Middle frontal gyrus (tissue), 1 donor: ENCODE results near the gene SMARCB1.

Experiments used
- DNase-seq: peaks from one replicate; pipeline ENCODE4 v3.0.0-alpha.2; 2015; ENCODE audit warnings: low spot score; ENCODE audit errors: extremely low spot score

Gene SMARCB1

DNA sequence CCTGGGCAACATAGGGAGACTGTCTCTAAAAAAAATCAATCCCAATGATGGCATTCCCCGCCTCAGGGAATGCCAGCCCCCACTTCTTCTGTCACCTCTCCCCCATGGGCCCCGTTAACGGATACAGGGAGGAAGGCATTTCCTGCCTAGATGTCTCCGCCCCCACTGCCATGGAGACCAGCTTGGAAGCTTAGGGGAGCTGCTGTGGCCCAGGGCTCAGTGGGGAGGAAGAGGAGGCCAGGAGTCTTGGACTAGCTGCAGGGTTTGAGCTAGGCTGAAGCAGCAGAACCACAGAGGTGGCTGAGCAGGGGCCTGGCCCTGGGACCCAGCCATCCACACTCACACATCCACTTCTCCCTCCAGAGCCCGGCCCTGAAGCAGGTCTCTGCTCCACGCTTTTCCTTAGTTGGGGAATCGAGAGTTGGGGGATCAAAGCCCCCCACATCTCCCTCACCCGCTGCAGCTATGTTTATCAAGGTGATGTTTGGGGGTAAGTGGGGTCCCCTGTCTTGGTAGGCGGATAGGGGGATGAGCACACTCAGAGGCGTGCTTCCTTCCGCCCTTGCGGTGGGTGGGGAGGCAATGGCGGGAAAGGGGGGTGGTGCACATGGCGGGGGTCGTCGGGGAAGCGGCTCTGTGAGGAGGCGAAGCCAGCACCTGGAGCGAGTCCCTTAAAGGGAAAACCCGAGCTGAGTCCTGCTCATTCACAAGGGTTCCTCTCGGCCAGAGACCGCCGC, 23.8 kb upstream of the SMARCB1 start, which contains the start of gene C22orf15:
C22orf15 (plus strand) TSS at position 149 of the 737 bp plus-strand sequence; CDS start at position 466, 317 bp downstream.
- DNase-seq = no peak

DNA sequence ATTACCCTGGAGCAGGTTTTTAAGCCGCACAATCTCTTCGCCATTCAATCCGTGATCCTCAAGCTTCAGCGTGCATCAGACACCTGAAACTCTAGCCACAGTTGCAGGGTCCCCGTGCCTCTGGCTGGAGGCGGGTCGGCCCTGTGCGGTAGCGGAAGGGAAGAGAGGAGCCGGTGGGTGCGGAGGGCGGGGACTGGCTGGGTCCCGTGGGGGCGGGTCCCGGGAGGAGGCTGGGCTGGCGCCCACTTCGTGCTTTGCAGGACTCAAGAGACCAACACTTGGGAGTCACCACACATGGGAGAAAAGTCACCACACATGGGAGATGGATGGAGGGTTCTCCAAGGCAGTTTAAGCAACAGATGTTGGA, 23.2 kb upstream of the SMARCB1 start:
- DNase-seq = no peak

DNA sequence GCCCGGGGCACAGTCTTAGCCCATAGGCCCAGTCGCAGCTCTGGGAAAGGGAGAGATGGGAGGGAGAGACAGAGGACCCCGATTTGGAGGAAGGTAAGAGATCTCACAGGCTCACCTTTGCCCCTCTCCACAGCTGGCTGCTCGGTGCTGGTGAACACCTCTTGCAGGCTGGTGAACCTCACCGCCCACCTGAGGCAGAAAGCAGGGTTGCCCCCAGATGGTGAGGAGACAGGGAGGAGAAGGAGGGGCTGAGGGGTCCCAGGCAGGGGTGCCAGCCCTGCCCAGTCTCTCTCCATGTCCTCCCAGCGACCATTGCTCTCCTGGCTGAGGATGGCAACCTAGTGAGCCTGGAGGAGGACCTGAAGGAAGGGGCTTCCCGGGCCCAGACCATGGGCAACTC, 22.8 kb upstream of the SMARCB1 start:
- DNase-seq = no peak

DNA sequence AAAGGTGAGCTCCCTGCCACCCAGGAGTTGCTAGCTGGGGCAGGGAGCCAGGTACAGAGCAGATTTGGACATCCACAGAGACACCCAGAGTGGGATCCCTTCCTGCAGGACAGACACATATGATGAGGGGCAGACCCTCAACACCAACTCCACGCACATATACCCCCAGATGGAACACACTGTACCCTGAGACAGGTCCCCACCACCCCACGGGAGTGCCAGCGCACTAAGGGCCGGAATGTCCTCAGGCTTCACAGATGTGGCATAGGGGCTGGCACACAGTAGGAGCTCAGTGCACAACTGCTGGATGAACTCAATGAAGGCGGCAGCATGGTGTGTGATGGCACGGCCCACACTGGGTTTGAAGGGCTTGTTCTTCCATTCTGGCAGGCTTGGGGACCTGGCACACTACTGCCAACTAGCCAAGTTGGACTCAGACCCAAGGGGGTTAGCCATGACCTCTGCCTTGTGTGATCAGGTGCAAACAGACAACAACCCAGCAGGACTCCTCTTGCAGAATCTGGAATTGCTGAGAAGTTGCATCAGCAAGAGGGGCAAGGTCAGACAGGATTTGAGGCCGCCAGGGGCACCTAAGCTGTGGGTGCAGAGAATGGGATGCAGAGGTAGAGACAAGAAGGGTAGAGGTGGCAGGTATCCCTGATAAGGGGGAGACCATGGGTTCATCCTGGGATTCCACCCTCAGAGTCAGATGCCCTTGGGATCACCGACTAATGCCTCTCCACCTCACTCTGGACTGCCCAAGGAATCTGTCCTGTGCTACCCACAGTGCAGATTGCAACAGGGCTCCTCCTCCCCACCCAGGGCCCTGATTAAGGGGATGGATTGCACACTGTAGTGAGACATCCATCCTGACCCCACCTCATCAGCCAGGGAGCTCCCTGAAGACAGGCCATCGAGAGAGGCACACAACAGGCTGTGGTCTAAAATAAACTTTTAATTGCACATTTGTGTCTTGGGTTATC, 21.6 kb upstream of the SMARCB1 start:
- no peak for DNase-seq

DNA sequence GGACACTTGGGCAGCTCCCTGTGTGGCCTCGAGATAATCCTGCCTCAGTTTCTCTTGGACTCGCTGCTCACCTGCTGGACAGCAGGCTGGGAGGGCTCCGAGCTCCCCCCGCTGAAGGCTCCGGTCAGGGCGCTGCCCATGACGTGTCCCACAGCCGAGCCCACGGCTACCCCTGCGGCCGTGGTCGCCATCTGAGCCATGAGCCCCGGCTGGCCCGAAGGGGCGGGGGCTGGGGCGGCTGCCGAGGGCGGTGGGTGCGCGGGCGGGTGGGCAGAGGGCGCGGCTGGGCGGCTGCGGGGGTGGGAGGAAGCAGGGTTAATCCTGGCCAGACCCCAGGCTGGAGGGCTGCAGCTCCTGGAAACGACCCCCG, 19.5 kb upstream of the SMARCB1 start:
- no peak for DNase-seq

DNA sequence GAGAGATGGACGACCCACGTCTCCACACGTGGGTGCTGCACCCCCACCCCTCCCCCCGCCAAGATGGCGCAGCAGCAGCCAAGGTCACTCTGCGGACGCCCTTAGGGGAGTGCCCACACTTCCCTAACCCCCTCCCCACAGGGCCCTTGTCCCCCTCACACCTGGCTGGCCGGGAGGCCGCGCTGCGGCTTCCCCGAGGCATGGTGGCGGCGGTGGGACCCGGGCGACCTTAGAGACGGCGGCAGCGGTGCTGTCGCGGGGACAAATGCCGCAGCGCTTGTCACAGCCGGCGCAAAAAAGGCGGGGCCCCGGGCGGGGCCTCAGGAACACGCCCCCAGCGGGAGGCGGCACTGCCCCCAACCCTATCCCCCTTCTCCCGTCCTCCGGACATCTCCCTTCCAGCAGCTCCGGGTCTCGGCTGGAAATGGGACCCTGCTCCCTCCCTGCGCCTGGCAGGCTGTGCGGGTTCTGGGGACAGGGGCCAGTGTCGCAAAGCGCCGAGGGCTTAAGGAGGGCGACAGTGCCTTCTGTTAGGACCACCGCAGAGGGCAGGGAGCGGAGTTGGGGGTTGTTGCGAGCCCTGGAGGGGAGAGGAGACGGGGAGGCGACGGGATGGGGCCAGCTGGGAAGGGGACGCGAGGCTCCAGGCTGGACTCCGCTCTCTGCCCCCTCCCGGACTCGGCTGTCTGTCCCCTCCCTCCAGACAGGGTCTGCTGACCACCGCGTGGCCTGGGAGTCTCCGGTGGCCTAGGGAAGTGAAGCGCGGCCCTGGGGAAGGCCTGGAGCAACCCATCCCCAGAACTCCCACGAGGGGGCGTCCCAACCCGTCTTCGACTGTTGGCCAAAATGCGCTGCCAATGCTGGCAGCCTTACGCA, 18.9 kb upstream of the SMARCB1 start, which contains the start of gene CHCHD10:
CHCHD10 (minus strand) TSS at position 300 of the 876 bp plus-strand sequence; CDS start at position 202, 98 bp downstream.
- peak; percentile 77 for DNase-seq

DNA sequence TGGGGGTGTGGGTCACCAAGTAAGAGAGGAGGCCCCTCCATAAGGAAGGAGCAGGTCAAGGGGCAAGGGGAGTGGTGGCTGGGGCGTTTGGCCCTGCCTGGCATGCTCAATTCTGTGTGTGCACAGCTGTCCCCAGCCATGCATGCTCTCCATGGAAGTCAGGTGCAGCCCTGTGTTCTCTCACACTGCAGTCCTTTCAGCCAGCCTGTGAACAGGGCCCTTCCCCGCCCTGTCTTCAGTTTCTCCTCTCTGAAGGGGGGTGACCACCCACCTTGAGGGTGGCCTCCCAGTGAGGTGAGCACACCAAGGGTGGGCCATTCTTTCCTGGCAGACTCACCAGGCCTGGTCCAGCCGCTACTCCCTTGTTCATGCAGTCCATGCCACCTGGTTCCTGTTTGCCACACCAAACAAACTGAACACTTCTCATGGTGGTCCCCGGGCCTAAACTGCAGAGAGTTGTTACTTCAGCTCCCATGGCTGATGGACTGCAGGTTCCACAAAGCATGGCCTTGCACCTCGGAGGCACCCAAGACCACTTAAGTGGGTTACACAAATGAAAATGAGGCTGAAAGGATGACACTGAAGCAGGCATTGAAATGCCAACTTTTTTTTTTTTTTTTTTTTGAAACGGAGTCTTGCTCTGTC, 17.3 kb upstream of the SMARCB1 start:
- DNase-seq = no peak

DNA sequence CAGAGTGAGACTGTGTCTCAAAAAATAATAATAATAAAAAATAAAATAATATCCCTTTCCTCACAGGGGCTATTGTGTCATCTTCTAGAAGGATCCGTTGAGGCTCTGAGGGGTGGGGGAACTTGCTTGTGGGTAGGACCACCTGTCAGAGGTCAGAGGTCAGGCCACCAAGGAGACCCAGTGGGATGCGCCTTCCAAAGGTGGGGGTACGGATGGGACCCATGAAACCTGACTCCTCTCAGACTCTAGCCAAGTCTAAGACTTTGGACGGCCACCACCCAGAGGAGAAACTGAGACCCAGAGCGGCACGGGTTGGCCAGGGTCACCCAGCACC, 14.5 kb upstream of the SMARCB1 start:
- DNase-seq = no peak

DNA sequence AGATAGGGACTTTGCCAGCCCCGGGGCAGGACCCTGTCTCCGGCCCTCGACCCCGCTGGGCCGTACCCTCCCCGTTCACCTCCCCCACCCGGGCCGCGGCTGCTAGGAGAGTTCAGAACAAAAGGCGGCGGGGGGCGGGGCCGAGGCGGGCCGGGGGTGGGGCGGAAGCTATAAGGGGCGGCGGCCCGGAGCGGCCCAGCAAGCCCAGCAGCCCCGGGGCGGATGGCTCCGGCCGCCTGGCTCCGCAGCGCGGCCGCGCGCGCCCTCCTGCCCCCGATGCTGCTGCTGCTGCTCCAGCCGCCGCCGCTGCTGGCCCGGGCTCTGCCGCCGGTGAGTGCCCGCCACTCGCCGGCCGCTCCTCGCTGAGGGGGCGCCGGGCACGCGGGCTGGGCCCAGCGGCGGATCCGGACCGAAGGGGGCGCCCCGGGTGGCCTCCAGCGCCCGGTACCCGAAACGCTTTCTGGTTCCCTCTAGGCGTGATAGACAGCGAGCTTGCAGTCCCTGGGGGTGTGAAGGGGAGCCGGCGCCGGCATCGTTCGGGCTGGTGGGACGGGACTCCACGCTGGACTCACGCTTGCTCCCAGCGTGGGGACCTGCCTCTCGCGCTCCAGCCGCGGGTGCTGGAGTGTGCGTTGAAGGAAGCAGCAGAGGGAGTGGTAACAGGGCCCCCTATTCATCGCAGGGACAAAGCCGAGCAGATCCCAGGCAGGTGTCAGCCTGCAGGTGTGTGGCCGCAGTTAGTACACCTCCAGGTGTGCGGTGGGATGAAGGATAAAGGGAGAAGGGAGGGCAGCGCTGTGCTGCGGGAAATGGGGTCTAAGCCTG, 13.9 kb upstream of the SMARCB1 start, which contains the start of gene MMP11:
MMP11 (plus strand) TSS at position 201 of the 825 bp plus-strand sequence; CDS start at position 223, 22 bp downstream.
- no peak for DNase-seq

DNA sequence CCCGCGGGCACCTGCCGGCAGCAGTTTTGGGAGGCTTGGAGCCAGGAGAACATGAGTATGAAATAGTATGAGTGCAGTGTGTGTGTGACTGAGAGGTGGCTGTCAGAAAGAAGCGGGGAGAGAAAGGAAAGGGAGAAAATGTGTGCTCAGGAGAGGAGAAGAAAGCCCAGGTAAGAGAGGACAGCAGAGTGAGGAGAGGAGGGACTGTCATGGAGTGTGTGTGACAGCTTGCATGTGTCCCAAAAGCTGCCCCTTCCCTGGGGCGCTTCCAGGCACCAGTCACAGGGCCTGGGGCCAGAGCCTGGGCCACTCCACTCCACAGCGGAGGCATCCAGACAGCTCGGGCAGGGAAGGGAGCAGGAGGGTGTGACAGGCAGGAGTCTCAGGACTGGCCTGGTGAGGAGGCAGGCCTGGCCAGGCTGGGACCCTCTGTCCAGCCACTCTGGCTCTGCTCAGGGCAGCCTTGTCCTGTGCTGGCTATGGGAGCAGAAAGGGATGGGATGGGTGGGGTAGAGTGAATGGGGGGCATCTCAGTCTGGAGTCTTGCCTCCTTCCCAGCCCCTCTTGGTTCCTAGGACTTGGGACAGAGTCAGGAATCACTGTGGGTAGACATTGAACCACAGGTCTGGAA, 13.2 kb upstream of the SMARCB1 start:
- DNase-seq = no peak

DNA sequence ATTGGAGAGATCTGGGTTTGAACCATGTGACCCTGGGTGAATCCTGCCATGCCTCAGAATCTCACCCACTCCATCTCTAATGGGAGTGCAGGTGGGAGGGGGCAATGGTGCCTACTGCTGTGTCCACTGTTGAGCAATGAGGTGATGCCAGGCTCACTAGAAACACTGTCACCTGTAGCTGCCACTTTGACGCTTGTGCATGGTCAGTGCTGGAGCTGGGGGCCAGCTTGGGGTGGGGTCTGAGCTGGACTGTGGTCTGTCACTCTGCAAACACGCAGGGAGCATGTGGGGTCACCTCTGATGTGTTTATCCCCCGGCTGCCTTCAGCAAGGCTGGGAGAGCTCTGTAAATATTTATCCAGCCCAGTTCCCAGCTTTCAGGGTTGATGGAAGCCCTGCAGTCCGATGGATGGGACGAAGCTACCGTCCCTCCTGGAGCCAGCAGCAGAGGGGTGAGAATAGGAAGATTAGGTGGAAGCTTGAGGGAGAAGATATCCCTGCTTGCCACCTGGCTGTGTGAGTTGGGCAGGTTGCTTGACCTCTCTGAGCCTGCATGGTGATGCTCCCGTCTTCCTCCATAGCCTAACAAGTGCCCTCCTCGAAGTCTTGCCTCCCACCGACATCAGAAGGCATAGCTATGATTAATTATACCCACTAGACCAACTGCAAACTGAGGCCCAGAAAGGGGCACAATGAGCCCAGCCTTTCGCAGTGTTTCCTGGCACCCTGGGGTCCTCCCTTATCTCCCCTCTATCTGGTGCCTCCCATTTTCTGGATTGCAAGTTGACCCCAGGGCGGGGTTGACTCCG, 12.4 kb upstream of the SMARCB1 start:
- no peak for DNase-seq

DNA sequence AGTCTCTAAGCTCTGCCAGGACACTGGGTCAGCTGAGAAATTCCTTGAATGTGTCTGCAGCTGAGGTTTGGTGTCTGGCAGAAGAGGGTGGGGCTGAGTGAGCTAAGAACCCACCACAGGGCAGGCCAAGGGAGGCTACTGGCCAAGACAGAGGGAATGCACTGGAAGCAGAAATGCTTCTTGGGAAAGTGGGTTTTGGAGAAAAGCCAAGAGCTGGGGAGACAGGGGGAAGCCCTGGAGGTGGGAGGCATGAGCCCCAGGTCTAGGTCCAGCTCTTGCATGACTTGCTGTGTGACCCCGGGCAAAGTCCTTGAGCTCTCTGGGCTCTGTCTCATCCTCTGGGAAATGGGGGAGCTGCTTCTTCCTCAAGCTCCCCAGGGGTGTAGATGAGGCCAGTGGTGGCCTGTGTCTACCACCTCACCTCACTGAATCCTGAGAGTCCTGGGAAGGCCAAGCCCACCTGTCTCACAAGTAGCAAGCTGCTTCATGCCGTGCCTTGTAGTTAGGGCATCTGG, 11.8 kb upstream of the SMARCB1 start:
- DNase-seq = no peak

DNA sequence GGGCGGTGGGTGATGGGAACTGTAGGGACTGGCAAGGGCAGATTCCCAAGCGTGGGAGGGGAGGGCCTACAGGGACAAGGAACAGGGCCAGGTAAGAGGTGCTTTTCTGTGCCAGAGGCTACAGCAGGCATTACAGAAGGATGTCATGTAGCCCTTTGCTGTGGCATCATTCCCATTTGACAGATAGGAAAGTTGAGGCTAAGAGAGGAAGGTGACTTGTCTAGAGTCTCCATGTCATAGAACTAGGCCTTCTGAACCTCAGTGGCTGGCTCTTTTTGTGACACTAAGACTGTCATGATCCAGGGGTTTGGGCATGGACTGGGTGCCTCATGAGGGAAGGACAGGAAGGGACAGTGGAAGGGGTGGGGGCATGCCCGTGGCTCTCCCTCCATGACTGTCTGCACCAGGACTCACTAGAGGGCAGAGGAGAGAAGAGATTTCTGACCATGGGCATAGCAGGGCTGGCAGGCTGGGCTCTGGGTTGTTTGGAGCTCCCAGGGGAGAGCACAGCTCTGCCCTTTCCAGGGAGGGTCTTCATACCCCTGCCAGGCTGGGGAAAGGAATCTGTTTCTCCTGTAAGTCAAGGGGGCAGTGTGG, 10.9 kb upstream of the SMARCB1 start:
- DNase-seq = no peak

DNA sequence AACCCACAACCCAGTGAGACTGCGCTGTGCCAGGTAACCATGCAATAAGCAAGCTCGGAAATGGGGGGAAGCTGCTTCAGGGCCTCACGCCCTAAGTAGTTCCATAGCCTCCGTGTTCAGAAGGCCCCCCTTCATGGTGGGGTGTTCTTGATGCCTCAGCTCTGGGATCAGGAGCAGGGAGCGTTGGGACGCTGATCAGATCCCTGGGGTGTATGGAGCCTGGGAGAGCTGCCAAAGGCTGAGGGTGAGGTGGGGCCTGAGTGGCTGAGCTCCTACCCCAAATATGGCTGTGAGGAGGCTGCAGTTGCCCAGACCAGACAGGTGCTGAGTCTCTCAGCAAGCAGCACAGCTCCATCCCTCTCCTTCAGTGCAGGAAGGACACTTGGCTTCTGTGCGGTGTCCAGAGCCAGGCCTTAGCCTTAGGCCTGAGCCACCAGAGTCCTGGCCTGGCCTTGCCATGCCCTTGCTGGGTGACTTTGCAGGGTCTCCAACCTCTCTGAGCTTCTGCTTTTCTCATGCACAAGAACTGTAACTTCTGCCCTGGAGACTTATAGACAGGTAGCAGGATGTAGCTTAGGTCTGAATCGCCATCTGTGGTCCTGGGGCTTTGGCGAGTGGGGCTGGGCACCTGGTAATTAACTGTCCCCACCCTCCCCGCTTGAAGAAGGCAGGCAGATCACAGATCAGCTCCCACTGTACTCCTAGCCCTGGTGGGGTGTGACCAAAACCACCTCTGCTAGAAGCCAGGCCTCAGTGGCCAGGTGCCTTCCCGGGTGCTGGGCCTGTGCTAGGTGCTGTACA, 8.8 kb upstream of the SMARCB1 start:
- no peak for DNase-seq

DNA sequence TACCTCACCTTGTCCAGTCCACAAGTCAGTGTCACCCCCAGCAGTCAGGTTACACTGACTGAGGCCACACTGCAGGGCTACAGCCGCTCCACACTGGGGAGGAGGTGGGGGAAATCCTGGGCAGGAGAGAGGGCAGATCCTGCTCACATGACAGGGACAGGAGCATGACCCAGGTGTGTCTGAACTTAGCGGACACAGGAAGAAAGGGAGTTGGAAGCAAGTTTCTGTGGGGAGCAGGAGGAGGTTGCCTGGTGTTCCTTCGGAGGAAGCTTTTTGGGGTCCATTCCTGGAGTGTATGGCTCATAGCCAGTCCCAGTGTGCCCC, 8.2 kb upstream of the SMARCB1 start:
- DNase-seq = no peak

DNA sequence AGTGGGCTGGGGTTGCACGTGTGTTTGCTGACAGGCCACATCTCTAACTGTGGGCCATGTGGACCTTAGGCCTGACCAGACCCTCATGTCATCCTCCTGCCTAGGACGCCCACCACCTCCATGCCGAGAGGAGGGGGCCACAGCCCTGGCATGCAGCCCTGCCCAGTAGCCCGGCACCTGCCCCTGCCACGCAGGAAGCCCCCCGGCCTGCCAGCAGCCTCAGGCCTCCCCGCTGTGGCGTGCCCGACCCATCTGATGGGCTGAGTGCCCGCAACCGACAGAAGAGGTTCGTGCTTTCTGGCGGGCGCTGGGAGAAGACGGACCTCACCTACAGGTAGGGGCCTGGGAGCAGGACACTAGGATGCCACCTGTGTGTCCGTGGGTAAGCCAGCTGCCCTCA, 7.7 kb upstream of the SMARCB1 start:
- no peak for DNase-seq

DNA sequence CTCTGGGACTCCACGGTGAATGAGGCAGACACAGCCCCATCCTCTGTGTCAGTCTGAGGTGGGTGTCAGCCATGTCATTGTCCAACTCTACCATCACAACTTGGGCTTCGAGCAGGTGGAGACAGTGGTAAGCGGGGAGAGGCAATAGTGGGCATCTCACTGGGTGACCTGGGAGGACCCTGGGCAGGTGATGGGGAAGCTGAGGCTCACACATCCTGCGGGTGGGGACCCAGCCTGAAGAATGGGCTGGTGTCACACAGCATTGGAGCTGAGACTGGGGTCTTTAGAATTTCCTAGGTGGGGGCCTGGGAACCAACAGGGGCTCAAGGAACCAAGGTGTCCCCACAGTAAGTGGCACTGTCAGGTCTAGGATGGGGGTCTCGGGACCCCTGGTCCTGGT, 7.0 kb upstream of the SMARCB1 start:
- no peak for DNase-seq
